Measurements from ENCODE around the gene CCDC50. TPM values are rescaled to one million over a fixed set of nuclear protein-coding genes. Genes with fewer than 3 reads are reported as not detected.

CCDC50 gene
- total RNA-seq, 1 experiment from 2014 or later, result 106 TPM

DNA sequence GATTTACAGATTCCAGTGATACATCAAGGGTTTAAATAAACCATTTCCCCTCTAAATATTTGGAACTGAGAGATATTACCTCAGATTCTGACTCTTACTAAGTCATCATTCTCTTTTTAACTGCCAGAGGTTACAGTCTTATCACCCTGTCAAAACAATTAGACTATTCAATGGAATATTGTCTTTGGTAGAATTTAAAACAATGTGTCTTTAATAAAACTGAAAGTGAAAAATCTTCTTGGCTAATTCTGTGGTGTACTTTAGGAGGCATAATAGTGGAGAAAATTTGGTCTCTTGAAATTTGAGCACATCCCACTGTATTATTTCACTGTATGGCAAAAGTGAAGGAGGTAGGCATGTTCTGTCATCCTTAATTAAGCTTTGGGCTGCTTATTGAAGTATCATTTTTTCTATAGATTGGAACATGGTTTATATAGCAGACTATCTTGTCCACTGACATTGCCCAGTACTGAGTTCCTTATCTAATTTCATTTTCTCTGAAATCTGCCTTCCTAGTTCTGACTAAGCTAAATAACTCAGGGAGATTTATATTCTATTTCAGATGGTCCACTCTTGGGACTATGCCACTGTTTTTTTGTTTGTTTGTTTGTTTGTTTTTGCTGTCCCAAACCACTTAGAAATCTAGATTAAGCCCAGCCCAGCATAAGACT, 49.1 kb downstream of the CCDC50 start:
- no peak for DNase-seq (ENCODE audit: low spot score)

DNA sequence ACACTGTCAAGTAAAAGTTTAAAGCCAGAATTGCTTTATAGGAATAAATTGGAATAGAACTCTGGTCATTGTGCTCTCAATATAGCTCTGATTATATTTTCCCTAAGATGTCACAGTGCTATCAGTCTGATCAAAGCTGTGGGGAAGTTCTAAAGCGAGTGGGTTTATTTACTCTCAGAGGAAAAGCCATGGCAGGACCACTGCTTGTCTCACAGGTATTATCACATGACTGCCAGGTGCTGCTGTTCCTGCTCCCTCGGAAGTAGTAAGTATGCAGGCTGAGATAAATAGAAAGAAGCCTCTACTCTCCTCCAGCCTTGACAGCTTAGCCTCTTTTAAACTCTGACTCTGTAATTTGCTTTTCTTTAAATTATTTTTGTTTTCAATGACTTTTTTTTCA, 50.3 kb downstream of the CCDC50 start:
- DNase-seq (ENCODE audit: low spot score), result no peak

DNA sequence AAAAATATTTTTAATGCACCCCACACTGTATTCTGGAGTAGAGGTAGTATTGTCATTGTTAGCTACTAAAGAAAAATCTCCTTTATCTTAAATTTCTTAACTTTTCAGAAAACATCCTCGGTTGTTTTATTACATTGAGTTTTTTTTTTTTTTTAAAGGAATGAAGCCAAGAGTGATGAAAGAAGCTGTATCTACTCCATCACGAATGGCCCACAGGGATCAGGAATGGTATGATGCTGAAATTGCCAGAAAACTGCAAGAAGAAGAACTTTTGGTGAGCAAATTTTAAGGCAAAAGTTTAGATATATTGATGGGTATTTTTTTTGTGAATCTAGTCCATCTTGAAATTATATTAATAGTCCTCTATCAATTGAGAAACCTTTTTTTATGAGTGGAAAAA, 50.8 kb downstream of the CCDC50 start:
- DNase-seq (ENCODE audit: low spot score), result no peak

DNA sequence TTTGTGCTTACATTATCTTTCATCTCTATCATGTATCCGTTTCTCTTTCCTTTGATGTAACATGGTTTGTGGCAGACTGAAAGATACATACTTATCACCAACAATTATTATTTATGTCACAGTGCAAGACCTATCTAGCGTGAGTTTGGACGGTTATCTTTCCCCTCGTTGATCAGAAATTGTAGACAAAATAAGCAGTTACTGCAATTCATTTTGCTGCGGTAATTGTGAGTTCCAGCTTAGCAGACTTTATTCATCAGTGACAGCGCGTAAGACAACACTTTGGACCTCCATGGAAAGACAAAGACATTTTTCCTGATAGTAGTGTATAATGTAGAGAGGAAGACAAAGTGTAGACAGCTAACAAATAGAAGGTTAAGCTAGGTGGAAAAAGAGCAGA, 52.1 kb downstream of the CCDC50 start:
- no peak for DNase-seq (ENCODE audit: low spot score)

DNA sequence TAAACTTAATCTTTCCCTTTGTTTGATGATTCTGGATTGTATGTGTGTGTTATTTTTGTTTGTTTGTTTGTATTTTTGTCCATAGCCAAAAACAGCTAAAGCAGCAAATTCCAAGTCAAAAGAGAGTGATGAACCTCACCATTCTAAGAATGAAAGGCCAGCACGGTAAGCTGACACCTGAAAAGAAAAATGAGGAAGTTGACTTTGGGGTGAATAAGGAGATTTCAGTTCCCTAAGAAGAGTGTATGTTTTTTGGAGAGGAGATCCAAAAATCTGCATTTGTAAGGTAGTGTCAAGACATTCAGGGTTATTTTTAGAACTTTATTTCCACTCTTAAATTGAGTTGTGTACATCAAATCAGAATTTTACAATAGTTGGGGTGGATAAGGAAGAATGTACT, 53.5 kb downstream of the CCDC50 start:
- DNase-seq (ENCODE audit: low spot score), result no peak

DNA sequence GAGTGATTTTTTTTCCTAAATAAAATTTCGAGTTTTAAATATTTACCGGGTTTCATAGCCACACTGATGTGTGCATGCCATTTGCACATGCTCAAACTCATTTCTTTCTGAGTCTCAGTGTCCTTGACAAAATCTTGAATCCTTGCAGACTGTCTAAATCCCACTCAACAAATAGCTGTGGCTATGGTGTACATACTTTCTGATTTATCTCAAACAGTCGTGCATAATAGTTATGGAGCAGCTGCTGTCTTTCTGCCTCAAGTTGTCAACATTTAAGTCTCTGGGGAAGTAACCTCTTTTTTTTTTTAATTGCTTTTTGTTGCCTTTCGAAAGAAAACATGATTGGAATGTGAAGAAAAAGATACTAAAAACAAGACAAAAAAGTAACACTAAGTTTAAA, 53.9 kb downstream of the CCDC50 start:
- DNase-seq (ENCODE audit: low spot score), result no peak

DNA sequence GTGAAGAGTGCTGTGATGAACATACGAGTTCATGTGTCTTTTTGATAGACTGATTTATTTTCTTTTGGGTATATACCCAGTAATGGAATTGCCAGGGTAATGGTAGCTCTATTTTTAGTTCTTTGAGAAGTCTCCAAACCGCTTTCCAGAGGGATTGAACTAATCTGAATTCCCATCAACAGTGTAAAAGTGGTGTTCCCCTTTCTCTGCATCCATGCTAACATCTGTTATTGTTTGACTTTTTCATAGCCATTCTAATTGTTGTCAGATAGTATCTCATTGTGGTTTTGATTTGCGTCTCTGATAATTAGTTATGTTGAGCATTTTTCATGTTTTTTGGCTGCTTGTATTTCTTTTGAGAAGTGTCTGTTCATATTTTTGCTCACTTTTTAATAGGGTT, 55.9 kb downstream of the CCDC50 start:
- DNase-seq (ENCODE audit: low spot score), result no peak

DNA sequence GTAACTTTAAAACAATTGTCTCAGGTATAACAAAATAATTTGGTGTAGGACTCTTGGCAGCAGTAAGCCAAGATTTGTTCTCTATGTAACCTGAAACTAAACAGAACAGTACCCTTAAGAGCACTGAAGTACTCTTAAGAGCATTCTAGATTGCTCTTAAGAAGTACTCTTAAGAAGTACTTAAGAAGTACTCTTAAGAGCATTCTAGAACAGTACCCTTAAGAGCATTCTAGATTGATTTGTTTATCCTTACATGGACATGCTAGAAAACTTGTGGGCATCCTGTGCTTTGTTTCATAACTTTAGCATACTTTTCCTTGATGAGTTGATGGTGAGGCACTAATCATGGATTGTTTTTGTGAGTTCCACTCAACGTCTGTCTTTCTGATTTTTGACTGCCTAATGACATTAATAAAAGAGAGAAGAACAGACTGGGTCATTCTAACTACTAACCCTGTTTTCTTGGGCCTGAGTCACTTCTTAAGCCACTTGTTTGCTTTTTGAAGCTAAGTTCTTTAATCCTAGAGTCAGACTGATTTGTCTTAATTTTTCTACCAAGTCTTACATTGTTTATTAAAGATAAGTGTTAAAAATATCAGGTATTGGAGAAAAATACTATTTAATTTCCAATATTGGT, 58.4 kb downstream of the CCDC50 start:
- no peak for DNase-seq (ENCODE audit: low spot score)

DNA sequence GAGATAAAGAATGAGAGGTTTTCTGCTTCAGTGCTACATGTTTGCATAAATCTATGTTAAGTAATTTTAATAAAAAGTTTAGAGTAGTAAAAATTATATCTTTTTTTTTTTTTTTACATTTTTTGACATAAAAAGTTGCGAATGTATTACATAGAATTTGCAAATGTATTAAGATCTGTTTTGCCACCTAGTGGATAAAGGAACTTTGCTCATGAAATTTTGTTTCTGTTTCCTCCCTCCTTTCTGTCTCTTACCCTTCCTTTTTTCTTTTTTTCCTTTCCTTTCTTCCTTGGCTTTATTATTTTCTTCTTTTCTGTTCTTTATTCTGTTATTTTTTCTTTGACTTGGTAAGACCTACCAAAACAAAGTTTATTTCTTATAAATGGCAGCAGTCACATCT, 59.6 kb downstream of the CCDC50 start:
- DNase-seq (ENCODE audit: low spot score), result no peak

DNA sequence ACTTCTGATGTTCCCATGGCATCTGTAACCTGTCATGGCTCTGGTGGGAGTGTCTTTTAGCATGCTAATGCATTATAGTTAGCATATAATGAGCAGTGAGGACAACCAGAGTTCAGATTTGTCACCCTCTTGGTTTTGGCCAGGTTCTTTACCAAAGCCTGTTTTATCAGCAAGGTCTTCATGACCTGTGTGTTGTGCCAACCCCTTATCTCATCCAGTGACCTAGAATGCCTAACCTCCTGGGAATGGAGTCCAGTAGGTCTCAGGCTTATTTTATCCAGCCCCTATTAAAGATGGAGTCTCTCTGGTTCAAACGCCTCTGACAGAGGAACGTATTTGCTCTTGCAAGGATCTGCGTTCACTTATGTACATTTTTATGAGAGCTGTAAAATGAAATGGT, 61.4 kb downstream of the CCDC50 start:
- no peak for DNase-seq (ENCODE audit: low spot score)

DNA sequence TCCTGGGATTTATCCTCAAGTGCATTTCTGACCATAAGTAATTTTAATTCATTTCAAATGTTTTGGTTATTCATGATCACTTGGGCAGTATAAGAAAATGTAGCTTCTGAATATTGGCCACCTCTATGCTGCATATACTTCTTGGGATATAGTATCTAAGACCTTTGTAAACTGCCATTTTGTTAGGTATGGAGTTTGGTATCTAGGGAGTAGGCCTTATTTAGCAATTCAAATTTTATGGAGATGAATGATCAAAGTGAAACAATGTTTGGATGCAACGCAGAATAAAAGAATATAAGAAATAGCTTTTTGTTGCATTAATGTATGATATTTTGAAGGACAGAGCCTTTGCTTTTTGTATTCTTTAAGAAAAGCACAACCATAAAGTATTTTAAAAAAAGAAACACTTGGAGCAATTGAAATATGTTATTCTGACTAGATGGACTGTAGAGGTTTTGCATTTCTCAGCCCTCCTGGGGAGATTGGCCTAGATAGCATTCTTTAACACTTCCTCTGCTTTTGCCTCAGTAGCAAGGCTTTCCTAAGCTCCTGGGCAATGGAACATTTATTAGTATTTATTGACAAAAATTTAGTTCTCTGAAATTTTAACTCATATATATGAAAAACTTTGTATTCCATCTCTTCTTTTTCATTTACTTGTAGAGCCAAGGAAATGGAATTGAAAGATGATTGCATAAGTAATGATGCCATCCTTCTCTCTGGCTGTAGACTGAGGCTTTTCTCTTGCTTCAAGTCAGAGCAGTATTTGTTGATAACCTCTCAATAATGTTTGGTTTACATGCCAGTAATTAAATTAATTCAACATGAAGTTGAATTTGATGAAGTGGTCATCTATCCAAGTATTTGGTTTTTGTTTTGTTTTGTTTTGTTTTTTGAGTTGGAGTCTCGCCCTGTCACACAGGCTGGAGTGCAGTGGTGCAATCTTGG, 62.9 kb downstream of the CCDC50 start:
- DNase-seq (ENCODE audit: low spot score), result no peak

DNA sequence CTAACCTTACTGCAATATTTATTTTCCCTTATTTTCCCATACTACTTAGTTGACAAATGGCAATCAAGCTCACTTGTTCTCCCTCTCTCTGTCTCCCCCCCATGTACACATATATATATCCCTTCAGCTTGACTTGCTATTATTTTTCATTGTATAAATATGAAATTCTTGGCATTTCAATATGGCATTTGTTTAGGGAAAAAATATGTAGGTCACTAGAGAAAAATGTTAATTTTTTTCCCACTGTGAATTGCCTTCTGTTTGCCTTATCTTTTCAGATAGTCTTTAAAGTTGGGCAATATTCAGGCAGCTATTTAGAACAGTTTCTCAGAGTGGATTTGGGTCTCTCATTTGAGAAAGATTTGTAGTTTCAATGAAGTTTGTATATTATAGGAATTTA, 64.0 kb downstream of the CCDC50 start:
- no peak for DNase-seq (ENCODE audit: low spot score)

DNA sequence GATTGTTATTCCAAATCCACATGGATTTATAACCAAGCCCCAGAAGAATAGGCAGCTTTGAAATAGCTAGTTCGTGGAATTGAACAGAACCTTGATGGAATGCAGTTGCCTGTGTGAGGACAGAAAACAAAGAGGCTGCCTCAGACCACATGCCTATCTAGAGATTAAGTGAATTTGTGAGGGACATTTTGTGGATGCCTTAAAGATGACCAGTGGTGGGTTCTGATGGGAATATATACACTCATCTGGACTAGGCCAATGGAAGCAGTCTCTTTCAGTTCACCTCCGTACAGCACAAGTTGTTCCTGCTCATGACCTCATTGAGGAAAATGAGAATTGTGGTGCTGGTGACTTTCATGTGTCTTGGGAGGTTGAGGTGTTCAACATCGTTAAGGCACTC, 68.6 kb downstream of the CCDC50 start:
- no peak for DNase-seq (ENCODE audit: low spot score)

DNA sequence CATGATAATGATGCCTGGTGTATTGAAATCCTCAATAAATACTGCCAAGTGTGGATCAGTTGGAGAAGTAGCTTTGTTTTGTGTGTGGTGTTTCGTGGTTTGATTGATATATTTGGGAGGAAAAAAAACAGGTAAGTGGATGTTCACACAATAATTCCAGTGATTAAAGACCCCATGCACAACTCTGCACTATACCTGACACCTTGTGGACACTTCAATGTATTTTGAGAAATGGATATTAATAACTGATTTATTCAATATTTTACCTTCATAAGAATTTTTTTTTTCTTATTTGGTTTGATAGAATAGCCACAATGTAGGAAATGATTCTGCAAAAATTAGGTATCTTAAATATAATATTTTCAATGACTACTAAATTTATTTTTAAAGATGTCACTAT, 69.4 kb downstream of the CCDC50 start:
- DNase-seq (ENCODE audit: low spot score), result no peak

DNA sequence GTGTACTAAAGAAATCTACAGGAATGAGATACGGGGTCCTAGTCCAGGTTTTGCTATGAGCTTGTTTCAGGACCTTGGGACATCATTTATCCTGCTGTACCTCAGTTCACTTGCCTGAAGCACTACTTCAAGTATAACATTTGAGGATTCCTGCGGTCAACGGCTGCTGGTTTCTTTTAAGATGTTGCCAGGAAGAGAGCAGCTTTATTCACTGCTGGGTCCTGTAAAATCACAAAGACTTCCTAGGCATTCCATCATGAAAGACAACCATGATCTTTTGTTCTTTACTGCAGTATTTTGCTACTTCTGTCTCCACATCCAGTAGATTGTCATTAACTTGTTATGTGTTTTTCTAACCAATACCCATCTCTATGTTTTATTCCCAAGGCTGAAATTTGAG, 70.7 kb downstream of the CCDC50 start:
- no peak for DNase-seq (ENCODE audit: low spot score)

DNA sequence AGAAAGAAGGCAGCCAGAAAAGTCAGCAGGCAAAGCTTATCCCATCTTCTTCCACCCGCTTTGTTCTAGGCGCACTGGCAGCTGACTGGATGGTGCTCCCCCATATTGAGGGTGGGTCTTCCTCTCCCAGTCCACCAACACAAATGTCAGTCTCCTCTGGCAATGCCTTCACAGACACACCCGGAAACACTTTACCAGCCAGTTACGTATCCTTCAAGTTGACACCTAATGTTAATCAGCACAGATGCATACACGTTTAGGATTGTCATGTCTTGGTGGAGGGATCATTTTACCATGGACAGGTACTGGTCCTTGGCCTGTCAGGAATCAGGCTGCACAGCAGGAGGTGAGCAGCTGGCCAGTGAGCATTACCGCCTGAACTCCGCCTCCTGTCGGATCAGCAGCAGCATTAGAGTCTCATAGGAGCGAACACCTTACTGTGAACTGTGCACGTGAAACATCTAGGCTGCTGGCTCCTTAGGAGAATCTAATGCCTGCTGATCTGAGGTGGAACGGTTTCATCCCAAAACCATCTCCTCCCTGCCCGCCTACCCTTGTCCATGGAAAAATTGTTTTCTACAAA, 72.7 kb downstream of the CCDC50 start:
- no peak for DNase-seq (ENCODE audit: low spot score)

DNA sequence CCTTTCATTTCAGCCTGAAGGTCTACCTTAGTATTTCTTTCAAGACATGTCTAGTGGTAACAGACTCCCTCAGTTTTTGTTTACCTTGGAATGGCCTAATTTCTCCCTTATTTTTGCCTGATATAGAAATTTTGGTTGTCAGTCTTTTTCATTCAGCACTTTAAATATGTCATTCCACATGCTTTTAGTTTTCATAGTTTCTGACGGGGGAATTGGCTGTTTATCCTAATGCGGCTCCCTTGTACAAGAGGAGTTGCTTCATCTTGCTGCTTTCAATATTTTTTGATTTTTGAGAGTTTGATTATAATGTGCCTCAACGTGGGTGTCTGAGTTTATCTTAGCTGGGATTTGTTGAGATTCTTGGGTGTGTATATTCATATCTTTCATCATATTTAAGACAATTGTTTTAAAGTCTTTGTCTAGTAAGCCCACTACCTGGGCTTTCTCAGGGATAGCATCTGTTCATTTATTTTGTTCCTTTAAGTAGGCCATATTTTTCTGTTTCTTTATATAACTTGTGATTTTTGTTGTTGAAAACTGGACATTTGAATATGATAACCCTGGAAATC, 80.7 kb downstream of the CCDC50 start:
- DNase-seq (ENCODE audit: low spot score), result no peak

DNA sequence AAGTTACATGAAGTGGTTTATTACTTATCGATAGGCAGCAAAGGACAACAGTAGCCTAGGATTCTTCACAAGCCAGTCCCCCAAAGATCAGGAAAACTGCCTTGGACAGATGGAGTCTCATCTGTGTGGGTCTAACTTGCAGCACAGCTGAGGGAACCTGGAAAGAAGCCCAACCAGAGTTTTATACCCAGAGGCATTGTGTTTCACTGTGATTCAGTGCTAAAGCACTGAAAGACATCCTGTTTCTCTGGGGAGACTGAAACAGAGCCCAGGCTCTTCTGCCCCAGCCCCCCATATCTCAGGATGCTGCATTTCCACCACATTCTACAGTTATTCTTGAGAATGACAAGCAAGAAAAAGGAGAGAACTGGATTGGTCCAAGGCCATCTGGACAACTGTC, 83.6 kb downstream of the CCDC50 start:
- peak; percentile 61 for DNase-seq (ENCODE audit: low spot score)

DNA sequence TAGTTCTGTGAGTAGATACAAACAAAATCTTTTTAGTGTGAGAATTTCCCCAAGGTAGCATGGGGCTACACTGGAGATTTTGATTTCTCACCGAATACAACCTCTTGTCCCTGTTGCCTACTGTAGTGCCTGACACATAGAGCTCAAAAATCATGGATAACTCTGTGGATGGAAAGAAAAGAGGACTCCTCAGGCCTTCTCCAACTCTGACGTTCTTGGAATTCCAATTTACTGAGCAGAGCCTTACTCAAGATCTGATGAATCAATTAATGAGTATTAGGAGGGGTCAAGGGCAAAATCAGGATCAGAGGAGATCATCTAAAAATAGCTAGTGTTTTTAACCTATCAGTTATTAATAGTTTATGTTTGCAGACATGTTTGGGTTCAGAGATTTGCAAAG, 85.1 kb downstream of the CCDC50 start:
- DNase-seq (ENCODE audit: low spot score), result no peak

DNA sequence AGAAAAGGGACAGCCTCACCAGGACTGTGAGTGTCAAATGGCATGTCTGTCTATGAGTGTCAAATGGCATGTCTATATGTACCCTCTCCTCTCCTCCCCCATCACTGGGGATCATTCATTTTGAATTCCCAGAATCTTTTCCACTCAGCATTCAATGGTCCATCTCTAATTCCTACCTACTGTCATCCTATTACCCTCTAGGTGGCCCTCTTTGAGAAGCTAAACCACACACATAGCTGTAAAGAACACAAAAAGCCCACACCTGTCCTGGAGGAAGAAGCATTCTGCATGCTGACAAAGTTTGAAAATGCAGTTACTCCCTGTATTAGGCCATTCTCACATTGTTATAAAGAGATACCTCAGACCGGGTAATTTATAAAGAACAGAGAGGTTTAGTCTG, 85.5 kb downstream of the CCDC50 start:
- DNase-seq (ENCODE audit: low spot score), result no peak

DNA sequence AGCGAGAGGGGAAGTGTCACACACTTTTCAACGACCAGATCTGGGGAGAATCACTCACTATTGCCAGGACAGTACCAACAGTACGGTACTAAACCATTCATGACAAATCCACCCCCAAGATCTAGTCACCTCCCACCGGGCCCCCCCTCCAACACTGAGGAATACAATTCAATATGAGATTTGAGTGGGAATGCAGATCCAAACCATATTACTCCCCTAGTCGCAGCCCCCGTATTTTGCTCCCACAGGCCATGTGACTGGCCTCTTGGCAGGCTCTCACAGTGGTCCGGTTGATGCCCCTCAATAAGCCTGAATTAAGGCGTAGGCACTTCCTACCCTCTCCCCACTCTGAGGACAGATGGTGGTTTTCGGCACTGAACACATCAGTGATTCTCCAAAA, 86.4 kb downstream of the CCDC50 start:
- DNase-seq (ENCODE audit: low spot score), result no peak

DNA sequence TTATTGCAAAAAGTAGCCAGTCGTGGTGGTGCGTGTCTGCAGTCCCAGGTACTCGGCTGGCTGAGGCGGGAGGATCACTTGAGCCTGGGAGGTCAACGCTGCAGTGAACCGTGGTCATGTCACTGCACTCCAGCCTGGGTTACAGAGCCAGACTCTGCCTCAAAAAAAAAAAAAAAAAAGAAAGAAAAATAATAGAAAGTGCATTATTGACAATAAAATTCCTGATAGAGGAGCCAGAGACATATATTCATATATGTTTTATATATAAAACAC, 88.2 kb downstream of the CCDC50 start:
- DNase-seq (ENCODE audit: low spot score), result no peak
